Measurements from ENCODE around the gene CDC42BPB.

CDC42BPB gene

GRCh38 chr14:103006991-103007520, 50.3 kb downstream of the CDC42BPB start:
- Histone ChIP-seq H3K27ac (ENCODE audit: low read length) (no peak overlapping the region), H3K9ac (ENCODE audit: low read depth, low read length) (no peak overlapping the region)

GRCh38 chr14:103006106-103006505, 51.2 kb downstream of the CDC42BPB start:
- Histone ChIP-seq H3K9me3 (ENCODE audit: insufficient read depth, low read depth, low read length) (no peaks in the 10 kb centered on the region), H3K4me3 (ENCODE audit: low read length) (no peak overlapping the region), H3K27me3 (ENCODE audit: insufficient read depth, low read length) (no peaks in the 10 kb centered on the region), H3K4me1 (ENCODE audit: insufficient read depth, low read length) (no peaks in the 10 kb centered on the region), H3K27ac (ENCODE audit: low read length) (no peak overlapping the region), H3K36me3 (ENCODE audit: insufficient read depth, low read depth, low read length) (peaks cover 41% of the 10 kb centered on the region), H3K9ac (ENCODE audit: low read depth, low read length) (no peak overlapping the region)

More at GRCh38 chr14:103006991-103007520, 50.3 kb downstream of the CDC42BPB start:
- no peaks in the 10 kb centered on the region for H3K9me3 ChIP-seq (ENCODE audit: insufficient read depth, low read depth, low read length)
- H3K36me3 ChIP-seq (ENCODE audit: insufficient read depth, low read depth, low read length), result peaks cover 41% of the 10 kb centered on the region
- H3K27me3 ChIP-seq (ENCODE audit: insufficient read depth, low read length), result no peaks in the 10 kb centered on the region
- no peaks in the 10 kb centered on the region for H3K4me1 ChIP-seq (ENCODE audit: insufficient read depth, low read length)
- no peak overlapping the region for H3K4me3 ChIP-seq (ENCODE audit: low read length)

- H3K36me3 ChIP-seq (ENCODE audit: insufficient read depth, low read depth, low read length), result peaks cover 45% of the 10 kb centered on the region
Observed at GRCh38 chr14:103003850-103004249, 53.5 kb downstream of the CDC42BPB start.

GRCh38 chr14:103003351-103003615, 54.1 kb downstream of the CDC42BPB start:
- Histone ChIP-seq H3K4me1 (ENCODE audit: insufficient read depth, low read length) (no peaks in the 10 kb centered on the region), H3K27ac (ENCODE audit: low read length) (no peak overlapping the region), H3K4me3 (ENCODE audit: low read length) (no peak overlapping the region), H3K36me3 (ENCODE audit: insufficient read depth, low read depth, low read length) (peaks cover 41% of the 10 kb centered on the region), H3K9ac (ENCODE audit: low read depth, low read length) (no peak overlapping the region), H3K27me3 (ENCODE audit: insufficient read depth, low read length) (no peaks in the 10 kb centered on the region), H3K9me3 (ENCODE audit: insufficient read depth, low read depth, low read length) (no peaks in the 10 kb centered on the region)

More at GRCh38 chr14:103003850-103004249, 53.5 kb downstream of the CDC42BPB start:
- H3K27ac ChIP-seq (ENCODE audit: low read length), result no peak overlapping the region
- H3K9ac ChIP-seq (ENCODE audit: low read depth, low read length), result no peak overlapping the region
- H3K4me3 ChIP-seq (ENCODE audit: low read length), result no peak overlapping the region
- H3K4me1 ChIP-seq (ENCODE audit: insufficient read depth, low read length), result no peaks in the 10 kb centered on the region
- H3K27me3 ChIP-seq (ENCODE audit: insufficient read depth, low read length), result no peaks in the 10 kb centered on the region
- no peaks in the 10 kb centered on the region for H3K9me3 ChIP-seq (ENCODE audit: insufficient read depth, low read depth, low read length)

GRCh38 chr14:103002578-103003350, 54.6 kb downstream of the CDC42BPB start:
- H3K36me3 ChIP-seq (ENCODE audit: insufficient read depth, low read depth, low read length), result peaks cover 41% of the 10 kb centered on the region
- H3K27me3 ChIP-seq (ENCODE audit: insufficient read depth, low read length), result no peaks in the 10 kb centered on the region
- H3K9ac ChIP-seq (ENCODE audit: low read depth, low read length), result no peak overlapping the region
- H3K4me3 ChIP-seq (ENCODE audit: low read length), result no peak overlapping the region
- no peaks in the 10 kb centered on the region for H3K9me3 ChIP-seq (ENCODE audit: insufficient read depth, low read depth, low read length)
- no peaks in the 10 kb centered on the region for H3K4me1 ChIP-seq (ENCODE audit: insufficient read depth, low read length)
- no peak overlapping the region for H3K27ac ChIP-seq (ENCODE audit: low read length)

- Histone ChIP-seq H3K36me3 (ENCODE audit: insufficient read depth, low read depth, low read length) (peaks cover 45% of the 10 kb centered on the region), H3K27ac (ENCODE audit: low read length) (no peak overlapping the region), H3K4me3 (ENCODE audit: low read length) (no peak overlapping the region), H3K9me3 (ENCODE audit: insufficient read depth, low read depth, low read length) (no peaks in the 10 kb centered on the region), H3K27me3 (ENCODE audit: insufficient read depth, low read length) (no peaks in the 10 kb centered on the region), H3K4me1 (ENCODE audit: insufficient read depth, low read length) (no peaks in the 10 kb centered on the region), H3K9ac (ENCODE audit: low read depth, low read length) (no peak overlapping the region)
Observed at GRCh38 chr14:103001651-103002396, 55.5 kb downstream of the CDC42BPB start.

- Histone ChIP-seq H3K27ac (ENCODE audit: low read length) (no peak overlapping the region), H3K9me3 (ENCODE audit: insufficient read depth, low read depth, low read length) (no peaks in the 10 kb centered on the region), H3K36me3 (ENCODE audit: insufficient read depth, low read depth, low read length) (peaks cover 46% of the 10 kb centered on the region), H3K4me1 (ENCODE audit: insufficient read depth, low read length) (no peaks in the 10 kb centered on the region), H3K9ac (ENCODE audit: low read depth, low read length) (no peak overlapping the region), H3K4me3 (ENCODE audit: low read length) (no peak overlapping the region), H3K27me3 (ENCODE audit: insufficient read depth, low read length) (no peaks in the 10 kb centered on the region)
Observed at GRCh38 chr14:103001226-103001625, 56.1 kb downstream of the CDC42BPB start.

- Histone ChIP-seq H3K9me3 (ENCODE audit: insufficient read depth, low read depth, low read length) (no peaks in the 10 kb centered on the region), H3K27ac (ENCODE audit: low read length) (no peak overlapping the region), H3K9ac (ENCODE audit: low read depth, low read length) (no peak overlapping the region), H3K27me3 (ENCODE audit: insufficient read depth, low read length) (no peaks in the 10 kb centered on the region), H3K36me3 (ENCODE audit: insufficient read depth, low read depth, low read length) (peaks cover 46% of the 10 kb centered on the region), H3K4me3 (ENCODE audit: low read length) (no peak overlapping the region), H3K4me1 (ENCODE audit: insufficient read depth, low read length) (no peaks in the 10 kb centered on the region)
Observed at GRCh38 chr14:103000291-103000921, 56.9 kb downstream of the CDC42BPB start.

GRCh38 chr14:102999227-102999895, 58.0 kb downstream of the CDC42BPB start:
- Histone ChIP-seq H3K4me3 (ENCODE audit: low read length) (no peak overlapping the region), H3K27ac (ENCODE audit: low read length) (no peak overlapping the region), H3K9me3 (ENCODE audit: insufficient read depth, low read depth, low read length) (no peaks in the 10 kb centered on the region), H3K27me3 (ENCODE audit: insufficient read depth, low read length) (no peaks in the 10 kb centered on the region), H3K36me3 (ENCODE audit: insufficient read depth, low read depth, low read length) (peaks cover 49% of the 10 kb centered on the region), H3K4me1 (ENCODE audit: insufficient read depth, low read length) (no peaks in the 10 kb centered on the region), H3K9ac (ENCODE audit: low read depth, low read length) (no peak overlapping the region)

- Histone ChIP-seq H3K4me3 (ENCODE audit: low read length) (no peak overlapping the region), H3K27me3 (ENCODE audit: insufficient read depth, low read length) (no peaks in the 10 kb centered on the region), H3K36me3 (ENCODE audit: insufficient read depth, low read depth, low read length) (peaks cover 42% of the 10 kb centered on the region), H3K4me1 (ENCODE audit: insufficient read depth, low read length) (no peaks in the 10 kb centered on the region), H3K9me3 (ENCODE audit: insufficient read depth, low read depth, low read length) (no peaks in the 10 kb centered on the region), H3K9ac (ENCODE audit: low read depth, low read length) (no peak overlapping the region), H3K27ac (ENCODE audit: low read length) (no peak overlapping the region)
Observed at GRCh38 chr14:102998393-102998792, 59.0 kb downstream of the CDC42BPB start.

- Histone ChIP-seq H3K36me3 (ENCODE audit: insufficient read depth, low read depth, low read length) (peaks cover 36% of the 10 kb centered on the region), H3K27me3 (ENCODE audit: insufficient read depth, low read length) (no peaks in the 10 kb centered on the region)
Observed at GRCh38 chr14:102996941-102997340, 60.4 kb downstream of the CDC42BPB start.

More at GRCh38 chr14:102996941-102997340, 60.4 kb downstream of the CDC42BPB start:
- Histone ChIP-seq H3K9me3 (ENCODE audit: insufficient read depth, low read depth, low read length) (no peaks in the 10 kb centered on the region), H3K4me3 (ENCODE audit: low read length) (no peak overlapping the region), H3K27ac (ENCODE audit: low read length) (no peak overlapping the region), H3K4me1 (ENCODE audit: insufficient read depth, low read length) (no peaks in the 10 kb centered on the region), H3K9ac (ENCODE audit: low read depth, low read length) (no peak overlapping the region)

Measured in iPS-20b (cell line).